Measurements from ENCODE around the gene DAZL. TPM values are rescaled to one million over a fixed set of nuclear protein-coding genes. Genes with fewer than 3 reads are reported as not detected.
A peak's percentile ranks its signal among the peaks of the same experiment; 100 is the strongest.

The DAZL gene
- total RNA-seq, 1 donor from 2014 or later = not detected

- H3K4me1 Mint-ChIP-seq (ENCODE audit: low read depth) = no peaks in the 10 kb centered on the region
- H3K36me3 Mint-ChIP-seq (ENCODE audit: insufficient read depth) = no peaks in the 10 kb centered on the region
- peaks cover 24% of the 10 kb centered on the region for H3K27me3 Mint-ChIP-seq
Observed at GRCh38 chr3:16545413-16546185, 59.6 kb downstream of the DAZL start.

GRCh38 chr3:16543242-16543864 lies 61.9 kb downstream of the DAZL start:
- TF ChIP-seq, protein P1, sequence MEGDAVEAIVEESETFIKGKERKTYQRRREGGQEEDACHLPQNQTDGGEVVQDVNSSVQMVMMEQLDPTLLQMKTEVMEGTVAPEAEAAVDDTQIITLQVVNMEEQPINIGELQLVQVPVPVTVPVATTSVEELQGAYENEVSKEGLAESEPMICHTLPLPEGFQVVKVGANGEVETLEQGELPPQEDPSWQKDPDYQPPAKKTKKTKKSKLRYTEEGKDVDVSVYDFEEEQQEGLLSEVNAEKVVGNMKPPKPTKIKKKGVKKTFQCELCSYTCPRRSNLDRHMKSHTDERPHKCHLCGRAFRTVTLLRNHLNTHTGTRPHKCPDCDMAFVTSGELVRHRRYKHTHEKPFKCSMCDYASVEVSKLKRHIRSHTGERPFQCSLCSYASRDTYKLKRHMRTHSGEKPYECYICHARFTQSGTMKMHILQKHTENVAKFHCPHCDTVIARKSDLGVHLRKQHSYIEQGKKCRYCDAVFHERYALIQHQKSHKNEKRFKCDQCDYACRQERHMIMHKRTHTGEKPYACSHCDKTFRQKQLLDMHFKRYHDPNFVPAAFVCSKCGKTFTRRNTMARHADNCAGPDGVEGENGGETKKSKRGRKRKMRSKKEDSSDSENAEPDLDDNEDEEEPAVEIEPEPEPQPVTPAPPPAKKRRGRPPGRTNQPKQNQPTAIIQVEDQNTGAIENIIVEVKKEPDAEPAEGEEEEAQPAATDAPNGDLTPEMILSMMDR (IDR thresholded peaks at IDR 0.05; ENCODE audit: unreplicated experiment) = no peak
- Mint-ChIP-seq H3K27ac (no peak overlapping the region), H3K27me3 (peaks cover 36% of the 10 kb centered on the region), H3K4me3 (ENCODE audit: low read depth) (no peak overlapping the region), H3K9me3 (ENCODE audit: low read depth) (peaks cover 3% of the 10 kb centered on the region), H3K36me3 (ENCODE audit: insufficient read depth) (no peaks in the 10 kb centered on the region), H3K4me1 (ENCODE audit: low read depth) (no peaks in the 10 kb centered on the region)
- DNase-seq (ENCODE audit: low spot score, unreplicated experiment) = no peak

More at GRCh38 chr3:16545413-16546185, 59.6 kb downstream of the DAZL start:
- Mint-ChIP-seq H3K4me3 (ENCODE audit: low read depth) (no peak overlapping the region), H3K9me3 (ENCODE audit: low read depth) (peaks cover 3% of the 10 kb centered on the region), H3K27ac (peak overlapping the region; percentile 62)
- TF ChIP-seq, protein P1 (IDR thresholded peaks at IDR 0.05; ENCODE audit: unreplicated experiment) = no peak
- DNase-seq (ENCODE audit: low spot score, unreplicated experiment) = no peak

DNA sequence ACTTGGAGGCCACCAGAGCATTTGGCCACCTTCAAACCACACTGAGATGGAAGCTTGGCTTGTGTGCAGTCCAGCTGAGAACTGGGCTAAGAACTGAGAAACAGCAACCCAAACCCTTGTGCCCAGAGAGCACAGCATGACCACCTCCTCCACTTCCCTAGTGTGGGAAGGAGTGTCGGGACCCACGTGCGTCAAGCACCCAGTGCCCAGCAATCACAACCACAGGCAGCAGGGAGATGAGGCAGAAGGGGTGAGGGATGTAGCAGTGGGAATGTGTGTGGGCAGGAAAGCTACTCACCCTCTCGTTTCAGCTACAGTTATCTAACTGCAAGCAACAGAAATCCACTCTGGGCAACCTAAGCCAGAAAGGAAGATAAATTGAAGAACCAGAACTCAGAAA lies 66.7 kb downstream of the DAZL start:
- H3K4me3 Mint-ChIP-seq (ENCODE audit: low read depth) = no peak overlapping the region
- H3K4me1 Mint-ChIP-seq (ENCODE audit: low read depth) = peaks cover 12% of the 10 kb centered on the region
- H3K9me3 Mint-ChIP-seq (ENCODE audit: low read depth) = no peaks in the 10 kb centered on the region
- peaks cover 23% of the 10 kb centered on the region for H3K27me3 Mint-ChIP-seq
- TF ChIP-seq, protein P1 (IDR thresholded peaks at IDR 0.05; ENCODE audit: unreplicated experiment) = no peak
- no peak for DNase-seq (ENCODE audit: low spot score, unreplicated experiment)
- H3K27ac Mint-ChIP-seq = no peak overlapping the region
- H3K36me3 Mint-ChIP-seq (ENCODE audit: insufficient read depth) = no peaks in the 10 kb centered on the region

- Mint-ChIP-seq H3K27ac (no peak overlapping the region), H3K36me3 (ENCODE audit: insufficient read depth) (no peaks in the 10 kb centered on the region), H3K9me3 (ENCODE audit: low read depth) (no peaks in the 10 kb centered on the region), H3K4me1 (ENCODE audit: low read depth) (peaks cover 12% of the 10 kb centered on the region), H3K4me3 (ENCODE audit: low read depth) (no peak overlapping the region), H3K27me3 (peaks cover 18% of the 10 kb centered on the region)
- DNase-seq (ENCODE audit: low spot score, unreplicated experiment) = no peak
- TF ChIP-seq, protein P1 (IDR thresholded peaks at IDR 0.05; ENCODE audit: unreplicated experiment) = no peak
Observed at GRCh38 chr3:16536996-16537395, 68.2 kb downstream of the DAZL start.

Other genes starting within 250 kb of the DAZL start
- gene RFTN1, start 91.7 kb downstream of the DAZL start, total RNA-seq = 0.73 and 0.96 TPM in 2 replicates